Umbilical cord (tissue), 2 donors: ENCODE results near the gene LAG3. TPM values are rescaled to one million over a fixed set of nuclear protein-coding genes. Genes with fewer than 3 reads are reported as not detected.

ENCODE experiments used
- DNase-seq: peaks from one replicate; pipeline ENCODE4 v3.0.0-alpha.2; 2015; ENCODE audit warnings: low spot score
- total RNA-seq: library from RNA; depleted of rRNA; stranded (reverse); fragments of >200 nt; gene quantifications from one replicate; pipeline ENCODE4 v1.2.3, GENCODE V29; 2014; ENCODE audit warnings: low replicate concordance; ENCODE audit not compliant: insufficient read depth

LAG3 gene
- total RNA-seq, 1 donor from 2014 or later: 1.7 TPM

DNA sequence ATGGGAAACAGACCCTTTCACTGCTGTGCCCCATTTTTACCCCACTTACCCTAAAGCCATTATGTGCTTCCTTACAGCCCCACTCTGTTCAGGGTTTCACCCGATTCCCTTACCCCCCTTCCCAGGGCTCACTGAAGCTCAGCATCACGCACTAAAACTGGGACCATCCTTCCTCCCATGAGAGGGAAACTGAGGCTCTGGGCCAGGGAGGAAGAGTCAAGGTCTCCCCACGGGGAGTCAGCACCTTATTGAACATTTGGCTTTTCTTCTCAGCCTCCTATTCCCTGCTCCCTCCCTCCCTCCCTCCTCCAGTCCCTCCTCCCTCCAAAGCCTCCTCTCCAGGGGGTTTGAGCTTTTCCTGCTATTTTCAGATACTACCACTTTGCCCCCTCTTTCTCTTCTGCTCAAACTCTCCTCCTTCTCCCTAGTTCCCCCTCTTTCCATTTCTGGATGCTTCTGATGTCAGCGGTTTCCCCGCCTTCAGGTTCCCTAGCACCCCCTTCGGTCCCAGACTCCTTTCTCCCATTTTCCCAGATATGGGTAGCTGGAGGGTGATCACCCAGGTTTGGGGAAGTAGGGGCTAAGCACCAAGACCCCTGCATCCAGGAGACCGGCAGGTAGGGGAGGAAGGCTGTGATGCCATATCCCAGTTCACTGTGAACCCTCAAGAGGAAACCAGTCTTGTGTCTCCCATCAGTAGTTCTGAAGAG lies 50.3 kb downstream of the LAG3 start:
- no peak for DNase-seq

- no peak for DNase-seq
These were observed 51.1 kb downstream of the LAG3 start for GRCh38 chr12:6823182-6824084.

DNA sequence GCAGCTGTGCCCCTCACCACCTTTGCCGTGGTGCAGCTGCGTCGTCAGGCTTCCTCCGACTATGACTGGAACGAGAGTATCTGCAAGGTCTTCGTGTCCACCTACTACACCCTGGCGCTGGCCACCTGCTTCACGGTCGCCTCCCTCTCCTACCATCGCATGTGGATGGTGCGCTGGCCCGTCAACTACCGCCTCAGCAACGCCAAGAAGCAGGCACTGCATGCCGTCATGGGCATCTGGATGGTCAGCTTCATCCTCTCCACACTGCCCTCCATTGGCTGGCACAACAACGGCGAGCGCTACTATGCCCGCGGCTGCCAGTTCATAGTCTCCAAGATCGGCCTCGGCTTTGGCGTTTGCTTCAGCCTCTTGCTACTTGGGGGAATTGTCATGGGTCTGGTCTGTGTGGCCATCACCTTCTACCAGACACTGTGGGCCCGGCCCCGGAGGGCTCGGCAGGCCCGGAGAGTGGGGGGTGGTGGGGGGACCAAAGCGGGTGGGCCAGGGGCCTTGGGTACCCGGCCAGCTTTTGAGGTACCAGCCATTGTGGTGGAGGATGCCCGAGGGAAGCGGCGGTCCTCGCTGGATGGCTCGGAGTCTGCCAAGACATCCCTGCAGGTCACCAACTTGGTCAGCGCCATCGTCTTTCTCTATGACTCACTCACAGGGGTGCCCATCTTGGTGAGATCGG lies 51.9 kb downstream of the LAG3 start:
- no peak for DNase-seq

- no peak for DNase-seq
These were observed 52.6 kb downstream of the LAG3 start for GRCh38 chr12:6824901-6825381.

DNA sequence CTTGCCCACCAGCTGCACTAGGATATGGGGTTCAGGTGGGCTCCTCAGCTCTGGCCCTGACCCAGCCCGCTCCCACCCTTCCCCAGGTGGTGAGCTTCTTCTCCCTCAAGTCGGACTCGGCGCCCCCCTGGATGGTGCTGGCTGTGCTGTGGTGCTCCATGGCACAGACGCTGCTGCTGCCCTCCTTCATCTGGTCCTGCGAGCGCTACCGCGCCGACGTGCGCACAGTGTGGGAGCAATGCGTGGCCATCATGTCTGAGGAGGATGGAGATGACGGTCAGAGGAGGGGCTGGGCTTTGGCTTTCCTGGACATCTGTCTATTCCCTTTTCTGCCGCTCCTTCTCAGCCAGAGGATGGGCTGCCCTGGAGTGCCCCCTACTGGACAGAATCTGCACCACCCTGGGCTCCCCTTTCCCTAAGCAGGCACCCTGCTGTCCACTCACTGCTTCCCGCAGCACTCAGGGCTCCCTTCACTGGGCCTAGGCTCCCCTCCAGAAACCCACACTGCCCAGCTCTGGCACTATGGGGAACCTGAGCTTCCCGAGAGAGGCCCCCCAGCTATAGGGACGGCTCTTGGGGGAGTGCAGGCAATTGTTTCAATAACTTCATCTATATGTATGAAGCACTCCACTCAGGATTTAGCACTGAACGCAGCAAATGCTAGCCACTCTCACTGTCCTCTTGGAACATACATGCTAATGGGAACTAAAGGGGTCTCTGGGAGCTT lies 53.2 kb downstream of the LAG3 start:
- peak; percentile 93 for DNase-seq

- DNase-seq: no peak
These were observed 53.9 kb downstream of the LAG3 start for GRCh38 chr12:6826125-6826733.

DNA sequence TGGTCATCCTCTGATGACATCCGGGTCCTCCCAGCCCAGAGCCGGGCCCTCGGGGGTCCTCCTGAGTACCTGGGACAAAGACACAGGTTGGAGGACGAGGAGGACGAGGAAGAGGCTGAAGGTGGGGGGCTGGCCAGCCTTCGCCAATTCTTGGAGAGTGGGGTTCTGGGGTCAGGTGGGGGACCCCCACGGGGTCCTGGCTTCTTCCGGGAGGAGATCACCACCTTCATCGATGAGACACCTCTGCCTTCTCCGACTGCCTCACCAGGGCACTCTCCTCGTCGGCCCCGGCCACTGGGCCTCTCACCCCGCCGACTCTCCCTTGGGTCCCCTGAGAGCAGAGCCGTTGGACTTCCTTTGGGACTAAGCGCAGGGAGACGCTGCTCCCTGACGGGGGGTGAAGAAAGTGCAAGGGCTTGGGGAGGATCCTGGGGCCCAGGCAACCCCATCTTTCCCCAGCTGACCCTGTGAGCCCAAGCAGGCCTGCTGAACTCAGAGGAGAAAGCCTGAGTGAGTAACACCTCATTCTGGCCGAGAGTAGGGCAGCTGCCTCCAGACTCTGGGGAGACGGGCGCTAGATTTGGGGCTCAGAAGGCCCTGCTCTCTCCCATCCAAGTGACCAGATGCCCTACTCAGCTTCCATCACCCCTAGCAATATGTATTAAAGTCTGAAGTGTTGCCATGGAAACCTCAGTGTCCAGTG lies 54.6 kb downstream of the LAG3 start:
- DNase-seq: no peak

- DNase-seq: peak; percentile 85
These were observed 55.2 kb downstream of the LAG3 start for GRCh38 chr12:6827437-6827911.

Other genes starting within 250 kb of the LAG3 start
- gene GAPDH, start 238.0 kb upstream of the LAG3 start, total RNA-seq: 4,076 TPM
- gene IFFO1, start 216.5 kb upstream of the LAG3 start, total RNA-seq: 2.2 TPM
- 6.7 TPM for gene NOP2, start 204.2 kb upstream of the LAG3 start, total RNA-seq
- 192 TPM for gene CHD4, start 165.1 kb upstream of the LAG3 start, total RNA-seq
- gene LPAR5, start 136.6 kb upstream of the LAG3 start, total RNA-seq: 6.3 TPM
- gene ACRBP, start 125.1 kb upstream of the LAG3 start, total RNA-seq: 2.9 TPM
- 20.9 TPM for gene ING4, start 109.4 kb upstream of the LAG3 start, total RNA-seq
- gene ZNF384, start 83.1 kb upstream of the LAG3 start, total RNA-seq: 16.4 TPM
- gene PIANP, start 71.7 kb upstream of the LAG3 start, total RNA-seq: not detected
- 40.4 TPM for gene COPS7A, start 48.5 kb upstream of the LAG3 start, total RNA-seq
- gene MLF2, start 19.4 kb upstream of the LAG3 start, total RNA-seq: 36.6 TPM
- gene PTMS, start 6.2 kb upstream of the LAG3 start, total RNA-seq: 13.0 TPM
- gene CD4, start 17.0 kb downstream of the LAG3 start, total RNA-seq: 10.4 TPM
- 1.9 TPM for gene GPR162, start 49.3 kb downstream of the LAG3 start, total RNA-seq
- 74.6 TPM for gene P3H3, start 55.9 kb downstream of the LAG3 start, total RNA-seq
- gene GNB3, start 68.4 kb downstream of the LAG3 start, total RNA-seq: 2.4 TPM
- gene CDCA3, start 78.8 kb downstream of the LAG3 start, total RNA-seq: 11.1 TPM
- gene USP5, start 79.6 kb downstream of the LAG3 start, total RNA-seq: 50.6 TPM
- gene TPI1, start 95.0 kb downstream of the LAG3 start, total RNA-seq: 743 TPM
- gene SPSB2, start 100.8 kb downstream of the LAG3 start, total RNA-seq: 7.0 TPM
- 8.4 TPM for gene LRRC23, start 132.3 kb downstream of the LAG3 start, total RNA-seq
- gene ENO2, start 142.1 kb downstream of the LAG3 start, total RNA-seq: 19.7 TPM
- 7.9 TPM for gene ATN1, start 155.4 kb downstream of the LAG3 start, total RNA-seq
- gene RNU7-1, start 171.3 kb downstream of the LAG3 start, total RNA-seq: not detected
- gene C12orf57, start 171.5 kb downstream of the LAG3 start, total RNA-seq: 228 TPM
- 18.3 TPM for gene PTPN6, start 178.8 kb downstream of the LAG3 start, total RNA-seq
- 147 TPM for gene PHB2, start 198.1 kb downstream of the LAG3 start, total RNA-seq
- 17.6 TPM for gene EMG1, start 198.4 kb downstream of the LAG3 start, total RNA-seq
- gene LPCAT3, start 246.0 kb downstream of the LAG3 start, total RNA-seq: 4.8 TPM